Pancreas (tissue), 10 donors: ENCODE measurements around the gene MRRF. TPM values are rescaled to one million over a fixed set of nuclear protein-coding genes. Genes with fewer than 3 reads are reported as not detected.

Experiments used
- ATAC-seq, 4 donors: fragments of 200-7000 bp; cut with Tn5 transposase; one replicate each; pipeline versions ENCODE4 v1.8.0 to v1.9.1; 2020; ENCODE audit warnings: mild to moderate bottlenecking in 4 of 4, moderate library complexity in 4 of 4
- DNase-seq, 6 donors: peaks; one replicate each; pipeline ENCODE4 v3.0.0-alpha.2; 2020
- FAIRE-seq: peaks from 2 replicates; lab custom pipeline; 2012; peaks lifted over from hg19 to GRCh38; lab: Jason Lieb, UNC
- H3K27ac ChIP-seq, 4 donors: fragments of 200-600 bp; sonication (generic); 1 replicate in 3 of 4; 2 replicates in 1 of 4; pipeline versions ENCODE4 v1.5.0 to v1.8.0; 2020
- H3K27me3 ChIP-seq, 4 donors: fragments of 200-600 bp; one replicate each; pipeline ENCODE4 v1.8.0; 2021
- H3K36me3 ChIP-seq, 3 donors: fragments of 200-600 bp; sonication (generic) in 1 of 3; one replicate each; pipeline versions ENCODE4 v1.5.0 to v1.8.0; 2020 to 2021
- H3K4me1 ChIP-seq, 3 donors: fragments of 200-600 bp; one replicate each; pipeline ENCODE4 v1.8.0; 2021
- H3K4me3 ChIP-seq, 4 donors: fragments of 200-600 bp; sonication (generic) in 2 of 4; one replicate each; pipeline versions ENCODE4 v1.5.0 to v1.8.0; 2020 to 2021
- H3K9me3 ChIP-seq, 4 donors: fragments of 200-600 bp; one replicate each; pipeline ENCODE4 v1.8.0; 2021
- WGBS, 2 donors: extraction: QIAGEN DNeasy Blood & Tissue Kit; methylation state at CpG; one replicate each; pipeline ENCODE4 v1.1.7; 2013; 5-methylcytosine and 5-hydroxymethylcytosine counted together
- intact Hi-C, 3 donors: fragments of 100-400 bp; cut with DNase I; formaldehyde crosslinking; loops; one replicate each; pipeline versions ENCODE4 v1.11.1 to v1.14.2; 2022
- polyA plus RNA-seq, 2 donors: library from polyadenylated mRNA; stranded (reverse); fragments of 200-250 nt; gene quantifications; one replicate each; pipeline ENCODE4 v1.2.3, GENCODE V29; 2013
- total RNA-seq, 6 donors: library from RNA; stranded (reverse); fragmentation: NEBNext Ultra II Directional in 4 of 6; extraction: Animal tissue kit (Norgen Biotek cat#: 25700) in 4 of 6; gene quantifications; one replicate each; pipeline versions ENCODE4 v1.2.1 to v1.2.4, GENCODE V29; 2021 to 2023
- TF ChIP-seq, protein P1 (sequence below), 4 donors: fragments of 200-600 bp; sonication (generic) in 3 of 4; IDR thresholded peaks; one replicate each; pipeline versions ENCODE4 v1.5.0 to v1.8.0; 2021; ENCODE audit warnings: antibody characterized with exemption in 4 of 4
- donor health status: healthy with polysubstance abuse.
- donor health status: DM: no; HTN: no; CAD: no; lungs with moderate emphysema.
- donor health status: DM: no; HTN: no; CAD: no.
- donor health status: control.
- donor health status: control.
- donor health status: Bipolar disorder and iron deficiency.
- donor health status: DM: yes; HTN: yes; CAD: no.
- donor health status: DM: no; HTN: no; CAD: no.
- donor health status: DM: no; HTN: no; CAD: no.
- donor health status: DM: yes; HTN: yes; CAD: no.

Gene MRRF
- total and polyA plus RNA-seq, 8 donors, result 13.0 to 27.8 (median 17.5) TPM

DNA sequence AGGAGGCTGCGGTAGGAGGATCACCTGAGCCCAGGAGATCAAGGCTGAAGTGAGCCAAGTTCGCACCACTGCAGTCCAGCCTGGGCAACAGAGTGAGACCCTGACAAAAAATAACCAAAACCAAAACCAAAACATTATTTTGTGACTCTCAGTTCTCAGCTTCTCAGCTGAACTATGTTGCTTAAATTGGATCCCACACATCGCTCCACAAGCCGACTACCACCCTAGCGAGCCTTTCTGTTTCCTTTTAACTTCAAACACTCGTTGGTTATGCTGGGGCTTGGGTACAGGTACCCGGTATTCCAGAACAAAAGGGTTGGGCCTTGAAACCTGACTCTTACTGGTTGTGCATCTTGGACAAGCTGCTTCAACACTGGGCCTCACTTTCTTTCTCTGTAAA is 102.4 kb downstream of the MRRF start:
- peaks cover 0 to 5% (median 0%) of the 10 kb centered on the region in 3 donors for H3K4me1 ChIP-seq
- intact Hi-C loops, result no loop called here
- H3K4me3 ChIP-seq, result no peak overlapping the region
- TF ChIP-seq, protein P1, sequence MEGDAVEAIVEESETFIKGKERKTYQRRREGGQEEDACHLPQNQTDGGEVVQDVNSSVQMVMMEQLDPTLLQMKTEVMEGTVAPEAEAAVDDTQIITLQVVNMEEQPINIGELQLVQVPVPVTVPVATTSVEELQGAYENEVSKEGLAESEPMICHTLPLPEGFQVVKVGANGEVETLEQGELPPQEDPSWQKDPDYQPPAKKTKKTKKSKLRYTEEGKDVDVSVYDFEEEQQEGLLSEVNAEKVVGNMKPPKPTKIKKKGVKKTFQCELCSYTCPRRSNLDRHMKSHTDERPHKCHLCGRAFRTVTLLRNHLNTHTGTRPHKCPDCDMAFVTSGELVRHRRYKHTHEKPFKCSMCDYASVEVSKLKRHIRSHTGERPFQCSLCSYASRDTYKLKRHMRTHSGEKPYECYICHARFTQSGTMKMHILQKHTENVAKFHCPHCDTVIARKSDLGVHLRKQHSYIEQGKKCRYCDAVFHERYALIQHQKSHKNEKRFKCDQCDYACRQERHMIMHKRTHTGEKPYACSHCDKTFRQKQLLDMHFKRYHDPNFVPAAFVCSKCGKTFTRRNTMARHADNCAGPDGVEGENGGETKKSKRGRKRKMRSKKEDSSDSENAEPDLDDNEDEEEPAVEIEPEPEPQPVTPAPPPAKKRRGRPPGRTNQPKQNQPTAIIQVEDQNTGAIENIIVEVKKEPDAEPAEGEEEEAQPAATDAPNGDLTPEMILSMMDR (IDR thresholded peaks at IDR 0.05), result no peak
- DNase-seq (no peak), ATAC-seq (no peak), FAIRE-seq (no peak)
- H3K27ac ChIP-seq, result no peak overlapping the region
- no peaks in the 10 kb centered on the region for H3K36me3 ChIP-seq
- no peaks in the 10 kb centered on the region for H3K27me3 ChIP-seq
- WGBS, 2 donors, result 84 to 87% methylated on average over 7 of the region's 7 CpGs
- H3K9me3 ChIP-seq, result no peaks in the 10 kb centered on the region

DNA sequence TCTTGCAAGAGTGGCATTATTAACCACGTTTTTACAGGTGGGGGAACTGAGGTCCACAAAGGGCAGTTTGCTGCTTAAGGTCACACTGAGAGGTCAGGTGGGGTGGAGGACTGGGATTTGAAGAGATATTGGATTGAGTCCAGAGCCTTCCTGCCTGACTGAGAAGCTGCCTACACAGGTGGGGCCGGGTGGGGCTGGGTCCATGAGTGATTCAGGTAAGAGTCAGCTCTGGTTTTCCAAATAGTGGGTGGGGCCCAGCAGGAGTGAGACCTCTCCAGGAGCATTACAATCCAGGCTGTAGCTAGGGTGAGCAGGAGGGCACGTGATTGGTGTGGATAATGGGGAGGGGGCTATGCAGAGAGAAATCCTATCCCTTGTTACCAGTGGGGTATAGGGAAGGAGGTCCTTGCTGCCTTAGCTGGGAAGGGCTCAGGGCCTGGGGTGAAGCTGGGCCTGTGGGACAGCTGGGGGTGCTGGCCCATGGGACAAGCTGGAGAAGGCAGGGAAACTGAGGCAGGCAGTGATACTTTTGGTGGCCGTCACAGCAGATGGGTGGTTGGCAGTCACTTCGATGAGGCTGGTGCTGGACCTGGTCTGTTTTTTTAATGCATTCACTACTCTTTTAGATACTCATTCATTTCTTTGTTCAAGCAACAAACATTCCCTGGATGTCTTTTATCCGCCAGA is 103.2 kb downstream of the MRRF start:
- no peak overlapping the region for H3K4me3 ChIP-seq
- H3K27ac ChIP-seq, result no peak overlapping the region
- no peaks in the 10 kb centered on the region for H3K27me3 ChIP-seq
- TF ChIP-seq, protein P1 (IDR thresholded peaks at IDR 0.05), result no peak
- no peak for DNase-seq
- H3K9me3 ChIP-seq, result no peaks in the 10 kb centered on the region
- H3K4me1 ChIP-seq, result peaks cover 0 to 5% (median 0%) of the 10 kb centered on the region in 3 donors
- no peak for ATAC-seq
- no peak for FAIRE-seq
- WGBS, 2 donors, result 77 to 83% methylated on average over 6 of the region's 6 CpGs
- H3K36me3 ChIP-seq, result no peaks in the 10 kb centered on the region
- intact Hi-C loops, result no loop called here

DNA sequence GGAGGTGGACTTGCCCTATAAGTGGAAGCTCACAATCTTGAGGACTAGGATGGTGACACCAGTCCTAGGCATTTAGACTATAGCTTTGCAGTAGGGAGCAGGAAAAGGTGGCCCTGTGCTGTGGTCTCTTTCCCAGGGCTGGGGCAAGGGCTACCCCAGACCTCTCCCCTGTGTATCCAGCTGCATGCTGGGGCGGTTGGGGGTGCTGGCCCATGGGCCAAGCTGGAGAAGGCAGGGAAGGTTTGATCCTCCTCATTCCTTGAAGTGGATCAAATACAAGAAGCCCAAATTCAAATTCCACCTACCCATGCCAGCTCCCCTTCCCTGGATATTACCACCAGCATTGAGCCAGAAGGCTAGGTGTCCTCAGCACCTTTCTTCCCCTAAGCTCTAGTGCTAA is 104.0 kb downstream of the MRRF start:
- WGBS, 2 donors, result 100% methylated on average over 1 of the region's 1 CpG
- intact Hi-C loops, result no loop called here
- H3K27me3 ChIP-seq, result no peaks in the 10 kb centered on the region
- H3K27ac ChIP-seq, result no peak overlapping the region
- H3K9me3 ChIP-seq, result no peaks in the 10 kb centered on the region
- ATAC-seq, result no peak
- H3K4me1 ChIP-seq, result peaks cover 0 to 5% (median 0%) of the 10 kb centered on the region in 3 donors
- no peak for DNase-seq
- H3K36me3 ChIP-seq, result no peaks in the 10 kb centered on the region
- TF ChIP-seq, protein P1 (IDR thresholded peaks at IDR 0.05), result no peak
- FAIRE-seq, result no peak
- H3K4me3 ChIP-seq, result no peak overlapping the region

DNA sequence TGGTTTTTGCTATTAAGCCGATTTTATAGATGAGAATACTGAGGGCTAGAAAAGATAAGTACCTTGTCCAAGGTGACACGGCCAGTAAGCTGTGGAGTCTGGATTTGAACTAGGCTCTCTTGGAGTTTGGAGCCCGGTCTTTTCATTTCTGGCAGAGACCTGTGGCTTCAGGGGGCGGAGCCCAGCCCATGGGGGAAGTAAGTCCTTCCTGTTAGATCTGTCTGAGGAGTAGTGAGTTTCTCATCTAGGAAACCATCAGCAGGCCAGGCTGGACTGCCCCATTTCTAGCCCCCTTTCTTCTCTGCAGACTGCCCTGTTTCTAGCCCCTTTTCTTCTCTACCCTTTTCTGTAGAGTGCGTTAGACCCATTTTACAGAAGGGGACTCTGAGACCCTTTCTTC is 105.6 kb downstream of the MRRF start:
- Histone ChIP-seq H3K4me3 (peak overlapping the region in 1 of 4 donors; percentile 41), H3K9me3 (no peaks in the 10 kb centered on the region), H3K36me3 (no peaks in the 10 kb centered on the region), H3K27me3 (no peaks in the 10 kb centered on the region), H3K4me1 (peaks cover 0 to 5% (median 0%) of the 10 kb centered on the region in 3 donors), H3K27ac (no peak overlapping the region)
- peak in 1 of 4 donors; percentile 54 for ATAC-seq
- 77 to 82% methylated on average over 5 of the region's 5 CpGs for WGBS, 2 donors
- TF ChIP-seq, protein P1 (IDR thresholded peaks at IDR 0.05), result no peak
- intact Hi-C loops, result no loop called here
- FAIRE-seq, result no peak
- no peak for DNase-seq
